Neural progenitor cell (in vitro differentiated cells): ENCODE measurements around the gene MTCL3.

Experiments
- CTCF ChIP-seq: fragments of 200-600 bp; sonication (generic); IDR thresholded peaks from 2 replicates; pipeline ENCODE4 v1.5.1; 2017; ENCODE audit warnings: antibody characterized with exemption, mild to moderate bottlenecking
- EZH2 ChIP-seq: fragments of 200-600 bp; sonication (generic); IDR thresholded peaks from 2 replicates; pipeline ENCODE4 v1.6.1; 2017; ENCODE audit warnings: antibody characterized with exemption, mild to moderate bottlenecking, moderate library complexity
- EZH2phosphoT487 ChIP-seq: fragments of 200-600 bp; sonication (generic); IDR thresholded peaks from 2 replicates; pipeline ENCODE4 v1.6.1; 2017; ENCODE audit warnings: antibody characterized with exemption

- TF ChIP-seq CTCF, result no peak
- TF ChIP-seq EZH2phosphoT487, result no peak
- no peak for TF ChIP-seq EZH2
These were observed 36.8 kb downstream of the MTCL3 start for GRCh38 chr6:127482325-127482724.
